NCI-H146 treated with DMSO at 0.1 percent for 48 hours (cell line): ENCODE results near the gene SDK2.
"Not testable (repeated sequence)": the region's sequence is repeated elsewhere in the genome, so short reads cannot be mapped to it uniquely, and the experiment has no call there.

Experiments used
- DNase-seq: peaks from one replicate; lab custom pipeline; 2025; ENCODE audit not compliant: unreplicated experiment; lab: John Stamatoyannopoulos, UW

SDK2 gene

DNA sequence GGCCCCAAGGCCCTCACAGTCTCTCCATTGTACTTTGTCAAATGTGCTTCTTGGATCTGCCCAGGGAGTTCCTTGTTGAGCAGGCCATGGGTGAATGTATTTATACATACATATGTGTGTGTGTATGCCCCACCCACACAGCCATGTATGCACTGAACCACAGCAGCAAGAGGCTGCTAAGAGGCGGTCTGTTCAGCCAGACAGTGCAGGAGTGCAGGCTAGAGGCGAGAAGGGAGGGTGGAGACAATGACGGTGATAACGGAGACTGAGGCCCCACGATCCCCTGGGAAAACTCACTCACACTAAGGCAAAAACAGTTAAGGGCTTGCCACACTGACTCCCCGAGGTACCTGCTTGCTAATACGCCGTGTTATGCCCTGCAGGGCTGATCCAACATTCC lies 181.4 kb downstream of the SDK2 start:
- no peak for DNase-seq

DNA sequence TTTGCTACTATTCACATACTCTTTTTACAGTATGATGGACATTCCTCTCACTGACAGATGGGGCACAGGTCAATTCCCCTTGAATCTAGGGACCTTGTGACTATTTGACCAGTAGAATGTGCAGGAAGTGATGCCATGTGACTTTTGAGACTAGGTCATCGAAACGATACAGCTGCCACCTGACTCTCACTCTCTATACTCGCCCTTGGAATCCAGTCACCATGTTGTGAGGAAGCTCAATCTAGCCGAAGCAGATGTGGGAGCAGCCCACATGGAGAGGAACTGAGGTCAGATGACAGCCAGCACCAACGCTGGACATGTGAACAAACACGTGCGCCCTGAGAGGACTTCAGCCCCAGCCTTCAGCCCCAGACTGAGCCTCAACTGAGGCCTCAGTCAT lies 184.3 kb downstream of the SDK2 start:
- DNase-seq = no peak

DNA sequence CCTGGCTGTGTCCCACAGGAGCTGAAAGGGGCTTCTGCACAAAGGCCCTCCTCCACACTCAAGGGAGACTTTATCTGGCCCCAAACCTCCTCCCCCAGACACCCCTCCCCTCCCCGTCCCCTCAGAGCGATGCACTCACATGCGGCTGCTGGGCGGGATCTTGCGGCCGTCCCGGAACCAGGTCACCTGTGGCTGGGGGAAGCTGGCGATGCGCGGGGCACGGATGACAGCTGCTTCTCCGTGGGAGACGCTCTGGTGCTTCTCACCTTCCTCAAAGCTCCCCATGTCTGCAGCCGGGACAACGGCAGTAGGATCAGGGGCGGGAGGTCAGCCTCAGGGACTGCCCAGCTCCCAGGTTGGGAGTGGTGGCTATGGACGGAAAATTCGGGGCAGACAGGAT lies 188.5 kb downstream of the SDK2 start:
- DNase-seq = no peak

DNA sequence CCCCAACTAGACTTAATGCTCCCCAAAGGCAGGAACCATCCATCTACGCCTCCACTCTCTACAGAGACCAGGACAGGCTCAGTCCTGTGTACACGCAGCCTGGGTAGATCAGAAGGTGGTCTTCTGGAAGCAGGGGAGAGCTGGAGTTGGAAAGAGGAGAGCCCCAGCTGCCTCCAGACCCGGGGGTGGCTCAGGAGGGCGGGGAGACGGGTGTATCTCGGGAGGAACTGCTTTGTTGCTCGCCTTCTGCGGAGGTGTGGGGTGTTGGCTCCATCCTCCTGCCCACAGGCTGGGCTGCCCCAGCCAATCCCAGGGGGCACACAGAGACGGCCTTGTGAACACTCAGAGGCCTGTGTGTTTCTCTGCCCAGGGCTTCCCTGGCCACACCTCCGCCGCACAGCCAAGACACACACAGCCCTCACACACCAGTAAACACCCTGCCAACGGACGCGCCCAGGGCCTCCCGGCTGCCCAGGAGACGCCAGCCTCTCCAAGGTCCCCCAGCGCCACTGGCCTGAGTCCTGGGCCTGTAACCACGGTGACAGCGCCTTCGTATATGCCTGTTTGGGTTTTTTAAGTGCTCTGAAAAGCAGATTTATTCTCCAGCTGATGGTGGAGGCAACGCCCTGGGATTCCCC lies 189.1 kb downstream of the SDK2 start:
- DNase-seq = no peak

DNA sequence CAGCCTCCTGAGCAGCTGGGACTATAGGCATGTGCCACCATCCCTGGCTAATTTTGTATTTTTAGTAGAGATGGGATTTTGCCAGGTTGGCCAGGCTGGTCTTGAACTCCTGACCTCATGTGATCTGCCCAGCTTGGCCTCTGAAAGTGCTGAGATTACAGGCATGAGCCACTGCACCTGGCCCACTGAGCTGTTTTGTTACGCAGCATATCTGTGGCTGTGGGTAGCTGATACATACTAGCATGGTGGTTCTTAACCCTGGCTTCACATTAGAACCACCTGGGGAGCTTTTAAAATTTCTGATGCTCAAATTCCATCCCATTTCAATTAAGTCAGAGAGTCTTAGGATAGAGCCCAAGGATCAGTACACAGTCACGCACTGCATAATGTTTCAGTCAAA lies 190.8 kb downstream of the SDK2 start:
- not testable (repeated sequence) for DNase-seq

DNA sequence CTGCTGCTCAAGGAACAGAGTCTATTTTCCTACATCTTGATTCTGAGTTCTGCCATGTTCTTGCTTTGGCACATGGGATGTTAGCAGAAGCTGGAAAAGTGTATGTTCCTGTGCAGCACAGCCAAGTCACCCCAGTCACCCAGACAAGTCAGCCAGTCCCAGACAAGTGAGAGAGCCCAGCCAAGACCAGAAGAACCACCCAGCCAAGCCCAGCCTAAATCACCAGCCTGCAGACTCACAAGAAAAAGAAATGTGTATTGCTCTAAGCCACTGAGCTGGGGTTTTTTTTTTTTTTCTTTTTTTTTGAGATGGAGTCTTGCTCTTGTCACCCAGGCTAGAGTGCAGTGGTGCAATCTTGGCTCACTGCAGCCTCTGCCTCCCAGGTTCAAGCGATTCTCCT lies 191.2 kb downstream of the SDK2 start:
- DNase-seq = no peak

DNA sequence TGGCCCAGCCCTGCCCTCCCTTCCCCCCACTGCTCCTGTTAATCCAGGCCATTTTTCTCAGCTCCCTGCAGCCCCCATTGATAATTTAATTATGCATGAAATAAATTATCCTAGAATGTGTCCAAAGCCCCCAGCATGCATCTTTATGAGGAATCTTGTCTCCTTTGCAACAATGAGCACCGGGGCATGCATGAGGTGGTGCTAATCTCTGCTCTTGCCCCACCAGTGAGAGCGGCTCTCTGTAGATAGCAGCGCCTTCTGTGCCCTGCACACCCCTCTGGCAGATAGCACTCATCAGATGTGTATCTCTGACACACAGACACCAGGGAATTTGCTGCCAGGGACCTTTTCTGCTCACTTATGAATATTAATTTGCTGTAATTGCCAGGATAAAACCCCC lies 192.2 kb downstream of the SDK2 start:
- DNase-seq = no peak

DNA sequence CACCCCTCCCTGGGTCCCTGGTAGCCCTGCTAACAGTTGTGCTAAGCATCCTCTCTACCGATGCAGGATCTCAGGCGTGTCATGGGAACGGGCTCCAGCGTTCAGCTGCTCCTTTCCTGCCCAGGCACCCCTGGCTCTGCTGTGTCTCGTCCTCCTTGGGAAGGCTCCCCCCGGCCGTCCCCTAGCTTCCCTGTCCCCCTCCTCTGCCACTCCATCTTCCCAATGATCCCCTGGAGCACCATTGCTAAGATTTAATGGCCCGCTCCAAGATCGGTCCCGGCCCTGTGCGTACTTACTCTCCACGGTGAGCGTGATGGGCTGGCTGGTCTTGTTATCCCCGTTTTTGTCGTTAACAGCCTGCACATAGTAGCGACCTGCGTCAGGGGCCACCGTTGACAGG lies 196.9 kb downstream of the SDK2 start:
- no peak for DNase-seq

DNA sequence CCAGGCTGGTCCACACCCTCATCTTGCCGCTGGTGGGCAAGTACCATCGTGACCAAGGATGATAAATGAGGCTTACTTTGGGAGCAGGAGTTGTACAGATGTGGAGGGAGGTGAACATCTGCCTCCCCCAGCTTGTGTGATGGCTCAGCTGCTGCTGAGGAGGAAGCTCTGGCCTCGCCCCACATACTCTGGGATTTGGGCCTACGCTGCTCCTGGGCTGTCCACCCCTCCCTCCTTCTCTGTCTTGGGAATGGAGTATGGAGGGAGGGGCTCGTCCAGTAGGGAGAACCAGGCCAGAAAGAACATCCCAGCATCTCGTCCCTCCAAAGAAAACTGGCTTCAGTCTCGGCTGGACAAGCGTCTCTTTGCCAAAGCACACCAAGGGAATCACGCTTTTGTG lies 197.6 kb downstream of the SDK2 start:
- no peak for DNase-seq

DNA sequence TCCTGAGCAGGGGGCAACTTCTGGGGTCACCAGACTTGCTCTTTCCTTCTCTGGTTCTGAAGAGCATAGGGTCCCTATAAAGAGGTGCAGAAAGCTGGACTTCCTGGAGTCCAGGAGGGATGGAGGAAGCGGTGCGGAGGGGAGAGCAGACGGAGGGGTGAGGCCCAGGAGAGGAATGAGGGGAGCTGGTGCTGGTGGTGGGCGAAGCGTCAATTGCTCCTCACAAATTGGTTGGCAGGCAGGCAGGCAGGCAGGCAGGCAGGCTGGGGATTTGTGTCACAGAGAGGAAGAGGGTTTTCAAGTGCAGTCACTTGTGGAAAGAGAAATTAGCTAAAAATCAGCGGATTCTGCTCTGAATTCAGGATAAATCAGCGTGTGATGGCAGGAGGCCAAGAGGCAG lies 198.8 kb downstream of the SDK2 start:
- DNase-seq = no peak

DNA sequence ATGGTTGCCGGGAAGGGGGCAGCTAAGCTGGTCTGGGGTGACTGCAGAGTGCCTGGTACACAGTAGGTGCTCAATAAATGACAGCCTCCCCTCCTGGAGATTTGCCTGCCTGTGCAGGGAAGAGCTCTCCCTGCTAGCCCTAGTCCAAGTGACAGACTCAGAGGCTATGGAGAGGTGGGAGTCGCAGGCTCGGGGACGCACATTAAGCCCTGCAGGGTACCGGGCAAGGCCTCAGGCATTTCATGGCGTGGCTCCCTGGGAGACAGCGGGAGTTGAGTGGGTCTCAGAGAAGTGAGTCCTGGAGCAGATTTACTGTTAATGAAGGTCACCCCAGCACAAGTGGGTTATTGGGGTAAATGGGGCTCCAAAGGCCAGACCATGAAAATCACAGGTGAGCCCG lies 200.2 kb downstream of the SDK2 start:
- no peak for DNase-seq

DNA sequence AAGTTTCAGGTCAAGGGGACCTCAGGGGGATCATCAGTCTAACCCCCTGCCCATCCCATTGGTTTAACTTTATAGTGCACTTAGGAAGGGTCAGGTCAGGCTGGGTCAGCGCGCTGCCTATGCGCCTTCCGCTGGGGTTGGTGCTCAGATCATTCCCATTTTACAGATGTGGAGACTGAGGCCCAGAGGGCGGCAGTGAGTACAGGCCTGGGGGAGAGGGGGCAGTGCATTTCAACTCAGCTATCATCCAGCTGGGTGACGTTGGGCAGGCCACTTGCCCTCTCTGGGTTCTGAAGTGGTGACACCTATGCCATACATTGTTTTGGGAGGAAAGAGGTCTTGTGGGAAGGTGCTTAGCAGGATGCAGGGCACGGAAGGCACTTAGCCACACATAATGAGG lies 204.6 kb downstream of the SDK2 start:
- DNase-seq = no peak

DNA sequence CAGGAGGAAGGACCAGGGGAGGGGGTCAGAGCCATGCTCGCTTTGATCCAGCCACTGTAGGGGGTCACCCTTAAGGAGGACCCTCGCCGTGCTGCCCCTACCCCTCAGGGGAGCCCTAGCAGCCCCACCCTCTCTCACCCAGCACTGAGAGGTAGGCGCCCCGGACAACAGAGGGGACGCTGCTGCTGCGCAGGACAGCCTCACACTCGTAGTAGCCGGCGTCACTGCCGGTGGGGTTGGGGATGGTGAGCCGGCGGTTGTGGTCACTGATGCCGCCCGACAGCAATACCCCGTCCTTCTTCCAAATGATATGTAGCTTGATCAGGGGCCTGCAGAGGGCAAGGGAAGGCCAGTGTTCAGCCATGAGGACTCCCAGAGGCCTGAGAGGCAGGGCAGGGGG lies 206.4 kb downstream of the SDK2 start:
- DNase-seq = no peak

DNA sequence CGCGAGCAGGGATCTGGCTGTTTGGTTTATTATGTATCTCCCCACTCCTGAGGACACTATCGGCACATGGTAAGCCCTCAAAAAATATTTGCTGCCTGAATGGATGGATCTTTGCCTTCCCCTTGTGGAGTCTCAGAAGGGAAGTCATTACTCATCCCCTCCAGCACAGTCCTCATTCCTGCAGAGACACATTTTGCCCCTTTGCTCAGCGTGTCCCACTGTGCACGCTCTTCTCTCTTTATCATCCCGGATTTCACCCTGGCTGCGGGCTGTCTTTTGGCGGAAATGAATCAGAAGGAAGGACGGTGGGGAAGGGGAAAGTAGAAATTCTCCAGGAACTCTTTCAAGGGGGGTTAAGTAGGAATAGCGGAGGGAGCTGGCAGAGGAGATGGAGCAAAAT lies 207.3 kb downstream of the SDK2 start:
- DNase-seq = no peak

DNA sequence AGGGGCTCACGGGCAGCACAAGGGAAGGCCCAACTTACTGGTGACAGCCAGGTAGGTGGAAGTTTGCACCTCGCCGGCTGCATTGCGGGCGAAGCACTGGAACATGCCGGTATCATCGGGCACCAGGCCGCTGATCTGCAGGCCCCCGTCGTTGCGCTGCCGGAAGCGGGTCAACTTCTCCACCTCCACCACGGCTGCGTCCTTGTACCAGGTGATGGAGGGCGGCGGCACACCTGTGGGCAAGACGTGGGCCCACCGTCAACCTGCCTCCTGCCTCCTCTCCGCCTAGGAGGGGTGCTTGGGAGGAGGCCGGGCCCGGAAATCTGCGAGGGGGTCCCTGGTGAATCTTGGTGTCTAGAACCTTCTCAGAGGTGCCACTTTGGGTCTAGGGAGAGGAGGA lies 208.8 kb downstream of the SDK2 start:
- no peak for DNase-seq

DNA sequence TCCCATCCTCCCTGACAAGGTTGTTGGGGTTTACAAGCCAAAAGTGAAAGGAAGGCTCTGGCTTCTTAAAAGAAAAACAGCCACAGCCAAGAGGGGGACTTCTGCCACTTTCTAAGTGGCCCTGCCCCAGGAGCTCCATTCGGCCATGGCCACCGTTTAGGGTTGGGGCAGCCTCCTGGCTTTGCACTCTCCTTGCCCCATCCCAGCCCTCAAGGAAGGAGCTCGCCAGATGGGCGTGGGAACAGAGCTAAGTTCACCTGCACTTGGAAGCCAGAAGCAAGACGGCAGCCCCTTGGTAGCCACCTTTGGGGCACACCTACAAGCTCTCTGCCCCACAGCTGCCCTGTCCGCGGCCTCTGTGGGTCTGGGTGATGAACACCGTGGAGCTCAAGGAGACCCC lies 210.1 kb downstream of the SDK2 start:
- DNase-seq = no peak

DNA sequence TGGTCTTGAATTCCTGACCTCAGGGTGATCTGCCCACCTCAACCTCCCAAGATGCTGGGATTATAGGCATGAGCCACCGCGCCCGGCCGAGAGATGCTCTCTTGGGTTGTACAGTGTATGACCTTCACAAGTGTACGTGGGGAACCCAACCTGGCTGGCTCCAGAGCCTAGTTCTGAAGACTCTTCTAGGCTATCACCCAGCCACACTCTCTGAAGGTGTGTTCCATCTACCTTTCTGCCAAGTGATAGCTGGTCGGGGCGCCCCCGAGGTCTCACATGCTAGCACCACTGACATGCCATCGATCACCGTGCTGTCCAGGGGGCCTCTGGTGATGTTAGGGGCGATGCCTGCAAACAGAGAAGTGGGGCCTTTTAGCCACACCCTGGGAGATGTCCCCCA lies 210.7 kb downstream of the SDK2 start:
- DNase-seq = no peak

DNA sequence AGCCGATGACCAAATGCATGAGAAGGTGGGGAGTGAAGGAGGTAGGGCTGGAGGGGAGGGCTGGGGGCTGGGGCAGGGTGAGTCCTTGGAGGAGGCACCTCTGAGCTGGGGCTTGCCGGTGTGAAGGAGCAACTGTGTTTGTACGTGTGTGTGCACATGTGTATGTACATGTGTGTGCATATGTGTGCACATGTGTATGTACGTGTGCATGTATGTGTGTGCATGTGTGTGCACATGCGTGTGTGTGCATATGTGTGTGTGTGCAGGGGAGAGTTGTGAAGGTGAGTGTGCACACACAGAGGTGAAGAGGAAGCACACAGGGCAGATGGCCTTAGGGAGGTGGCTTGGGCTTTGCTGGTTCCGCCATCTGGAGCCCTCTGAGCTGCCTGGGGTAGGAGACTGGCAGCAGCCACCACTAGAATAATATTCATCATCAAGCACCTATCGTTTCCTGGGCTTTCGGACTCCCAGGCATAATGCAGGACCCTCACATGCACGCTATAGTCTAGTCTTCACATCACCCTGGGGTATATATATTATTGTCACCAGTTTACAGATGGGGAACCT lies 211.5 kb downstream of the SDK2 start:
- no peak for DNase-seq

DNA sequence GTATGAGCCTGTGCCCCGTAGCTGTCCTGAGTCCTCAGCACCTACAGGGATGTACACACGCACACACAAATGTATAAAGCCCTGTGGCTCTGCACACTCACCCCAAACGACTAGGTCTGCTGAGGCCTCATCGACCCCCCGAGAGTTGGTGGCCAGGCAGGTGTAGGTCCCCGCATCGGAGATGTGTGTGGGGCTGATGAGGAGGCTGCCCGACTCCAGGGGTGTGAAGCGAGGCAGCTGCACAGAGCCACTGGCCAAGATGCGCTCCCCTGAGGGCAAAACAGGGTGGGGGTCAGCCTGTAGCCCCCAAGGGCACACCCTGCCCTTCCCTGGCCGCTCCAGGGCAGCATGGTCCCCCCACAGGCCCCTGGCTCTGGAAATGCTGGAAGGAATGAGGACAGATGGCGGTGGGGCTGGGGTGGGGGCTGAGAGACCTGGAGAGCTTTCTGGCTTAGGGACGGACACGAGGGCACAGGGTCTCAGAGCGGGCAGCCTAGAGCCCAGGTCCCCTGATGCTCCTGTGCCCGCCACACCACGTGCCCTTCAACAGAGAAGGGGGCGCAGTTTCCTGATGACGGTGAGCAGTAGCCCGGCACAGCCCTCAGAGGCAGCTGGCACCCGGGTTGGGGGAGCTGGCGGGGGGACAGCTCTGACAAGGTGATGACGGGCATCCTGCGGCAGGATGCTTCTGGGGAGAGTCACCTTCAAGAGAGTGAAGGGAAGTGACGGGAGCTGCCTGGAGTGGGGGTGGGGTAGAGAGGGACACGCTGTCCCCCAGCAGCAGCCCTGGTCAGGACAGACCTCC lies 212.6 kb downstream of the SDK2 start:
- no peak for DNase-seq

DNA sequence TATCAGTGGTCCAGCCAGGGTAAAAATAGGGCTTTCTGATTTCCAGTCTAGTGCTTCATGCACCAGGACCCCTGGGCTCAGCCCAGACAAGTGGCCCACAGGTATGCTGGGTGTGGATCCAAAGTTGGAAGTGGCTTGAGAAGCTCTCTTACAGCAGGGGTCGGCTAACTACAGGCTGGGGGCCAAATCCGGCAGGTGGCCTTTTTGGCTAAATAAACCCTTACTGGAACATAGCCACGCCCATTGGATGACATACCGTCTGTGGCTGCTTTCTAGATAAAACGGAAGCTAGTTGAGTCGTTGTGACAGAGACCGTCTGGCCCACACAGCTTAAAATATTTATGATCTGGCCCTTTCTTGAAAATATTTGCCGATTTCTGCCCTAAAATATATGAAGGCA lies 213.4 kb downstream of the SDK2 start:
- DNase-seq = peak; percentile 2

DNA sequence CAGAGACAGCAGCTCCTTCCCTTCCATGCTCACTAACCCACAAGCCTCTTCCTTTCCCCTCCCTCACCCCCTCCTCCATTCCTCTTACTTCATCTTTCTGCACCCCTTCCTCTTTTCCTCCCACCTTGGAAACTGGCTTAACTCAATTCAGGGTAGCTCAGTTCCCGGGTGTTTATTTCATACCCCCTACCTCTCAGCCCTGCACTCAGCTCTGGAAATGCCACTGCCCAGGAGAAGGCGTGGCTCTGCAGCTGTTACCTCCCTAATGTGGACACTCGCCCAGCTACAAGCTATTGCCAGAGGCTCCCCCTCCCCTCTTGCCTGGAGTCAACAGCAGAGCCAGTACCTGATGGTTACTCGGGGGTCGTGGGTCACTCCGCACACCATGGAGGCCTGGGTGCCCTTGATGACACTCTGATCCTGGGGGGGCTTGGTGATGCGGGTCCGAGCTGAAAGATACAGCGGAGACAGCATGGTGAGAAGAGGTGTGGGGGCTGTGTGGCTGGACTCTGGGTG lies 214.0 kb downstream of the SDK2 start:
- DNase-seq = peak; percentile 14

DNA sequence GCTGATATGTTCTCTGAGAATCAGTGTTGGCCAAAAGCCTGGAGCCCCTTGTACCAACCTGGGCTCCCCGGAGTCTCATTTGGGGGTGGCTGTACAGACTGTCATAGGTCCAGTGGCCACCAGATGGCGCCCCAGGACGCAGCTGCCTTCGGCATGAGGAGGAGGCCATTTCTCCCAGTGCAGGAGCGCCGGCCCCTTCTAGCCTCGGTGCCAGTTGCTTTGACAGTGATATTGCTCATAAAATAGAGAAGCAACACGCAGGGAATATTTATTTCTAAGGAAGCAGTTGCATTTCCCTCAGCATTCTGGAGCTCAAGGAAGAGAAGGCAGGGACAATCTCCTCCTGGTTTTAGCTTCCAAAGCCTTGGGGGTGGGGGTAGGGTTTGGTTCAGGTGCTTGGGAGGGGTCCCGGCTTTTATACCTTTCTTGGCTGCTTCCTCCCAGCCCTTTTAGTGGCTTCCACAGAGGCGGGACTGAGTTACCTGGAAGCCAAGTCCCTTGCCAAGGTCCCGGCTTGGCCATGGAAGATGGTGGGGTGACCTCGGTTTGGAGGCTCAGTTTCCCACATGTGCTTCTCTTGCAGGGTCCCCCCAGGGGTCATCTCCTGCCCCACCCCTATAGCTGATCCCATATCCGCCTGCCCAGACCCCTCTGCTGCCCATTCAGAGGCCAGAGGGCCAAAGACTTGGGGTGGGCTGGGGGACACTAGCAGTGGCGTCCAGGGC lies 214.6 kb downstream of the SDK2 start:
- DNase-seq = peak; percentile 29
